NB4 (cell line): ENCODE measurements around the gene NUP210.

ENCODE experiments used
- MYC ChIP-seq: IDR thresholded peaks from 2 replicates; pipeline ENCODE4 v1.6.1; 2011; ENCODE audit warnings: low read depth, low read length
- POLR2A ChIP-seq: IDR thresholded peaks from 2 replicates; pipeline ENCODE4 v1.6.1; 2011; ENCODE audit warnings: mild to moderate bottlenecking; ENCODE audit not compliant: insufficient read length; ENCODE audit errors: extremely low read depth
- TF ChIP-seq, protein P1 (sequence below): IDR thresholded peaks from one replicate; pipeline ENCODE4 v1.5.1; 2012; ENCODE audit warnings: low read depth, low read length

- TF ChIP-seq, protein P1, sequence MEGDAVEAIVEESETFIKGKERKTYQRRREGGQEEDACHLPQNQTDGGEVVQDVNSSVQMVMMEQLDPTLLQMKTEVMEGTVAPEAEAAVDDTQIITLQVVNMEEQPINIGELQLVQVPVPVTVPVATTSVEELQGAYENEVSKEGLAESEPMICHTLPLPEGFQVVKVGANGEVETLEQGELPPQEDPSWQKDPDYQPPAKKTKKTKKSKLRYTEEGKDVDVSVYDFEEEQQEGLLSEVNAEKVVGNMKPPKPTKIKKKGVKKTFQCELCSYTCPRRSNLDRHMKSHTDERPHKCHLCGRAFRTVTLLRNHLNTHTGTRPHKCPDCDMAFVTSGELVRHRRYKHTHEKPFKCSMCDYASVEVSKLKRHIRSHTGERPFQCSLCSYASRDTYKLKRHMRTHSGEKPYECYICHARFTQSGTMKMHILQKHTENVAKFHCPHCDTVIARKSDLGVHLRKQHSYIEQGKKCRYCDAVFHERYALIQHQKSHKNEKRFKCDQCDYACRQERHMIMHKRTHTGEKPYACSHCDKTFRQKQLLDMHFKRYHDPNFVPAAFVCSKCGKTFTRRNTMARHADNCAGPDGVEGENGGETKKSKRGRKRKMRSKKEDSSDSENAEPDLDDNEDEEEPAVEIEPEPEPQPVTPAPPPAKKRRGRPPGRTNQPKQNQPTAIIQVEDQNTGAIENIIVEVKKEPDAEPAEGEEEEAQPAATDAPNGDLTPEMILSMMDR = no peak
- TF ChIP-seq POLR2A = no peak
- TF ChIP-seq MYC = no peak
Observed at GRCh38 chr3:13362551-13362950, 57.6 kb downstream of the NUP210 start.
